Stimulated activated CD4-positive, alpha-beta T cell treated with anti-CD3 and anti-CD28 coated beads, Interleukin-2, amount 100 ng/mL, for 24 hours (primary cell): ENCODE measurements around the gene MALRD1.
"Not testable (repeated sequence)": the region's sequence is repeated elsewhere in the genome, so short reads cannot be mapped to it uniquely, and the experiment has no call there.

Source experiments
- DNase-seq, 2 donors: peaks; one replicate each; pipeline ENCODE4 v3.0.0-alpha.2; 2020

The MALRD1 gene

DNA sequence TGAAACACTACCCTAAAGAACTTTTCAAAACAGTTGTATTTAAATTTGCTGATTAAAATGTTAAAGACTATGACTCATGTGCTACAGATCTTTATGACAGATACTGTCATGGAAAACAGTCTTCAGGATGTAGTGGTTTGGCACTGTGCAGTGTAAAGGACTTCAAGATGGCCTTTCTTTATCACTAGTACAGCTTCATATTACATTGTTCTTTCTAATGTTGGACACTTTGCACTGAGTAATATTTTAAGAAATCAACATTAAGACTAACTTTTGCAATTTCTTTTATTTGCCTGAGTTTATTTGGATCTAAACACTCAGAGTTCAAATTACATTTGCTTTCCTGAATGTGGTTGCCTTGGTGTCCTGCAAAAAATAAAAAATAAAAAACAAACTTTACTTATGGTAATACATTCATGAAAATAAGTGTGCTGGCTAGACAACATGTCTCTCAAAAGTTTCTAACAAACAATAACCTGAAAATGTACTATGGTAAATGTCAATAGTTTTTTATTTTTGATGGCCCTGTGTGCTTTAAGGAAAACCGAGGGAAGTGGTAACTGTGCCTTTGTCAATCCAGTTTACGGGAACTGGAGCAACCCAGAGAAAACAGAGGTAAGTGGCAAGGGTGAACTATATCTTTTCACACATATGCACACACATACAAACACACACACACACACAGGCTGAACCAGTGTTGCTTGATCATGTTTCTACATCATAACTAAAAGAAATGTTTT lies 681.7 kb downstream of the MALRD1 start:
- no peak for DNase-seq

DNA sequence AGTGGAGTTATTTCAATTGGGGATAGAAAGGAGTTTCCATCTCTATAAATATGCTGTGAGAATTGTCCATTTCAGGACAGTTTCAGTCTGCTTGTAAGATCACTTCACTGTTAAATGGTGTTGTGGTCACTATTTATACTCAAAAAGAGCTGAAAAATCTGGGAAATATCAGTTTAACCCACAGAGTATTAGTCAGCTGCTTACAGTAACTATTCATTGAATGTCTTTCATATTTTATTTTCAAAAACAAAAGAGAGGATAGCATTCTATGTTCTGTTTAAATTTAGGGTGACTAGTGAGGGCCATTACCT lies 682.3 kb downstream of the MALRD1 start:
- DNase-seq, result no peak

DNA sequence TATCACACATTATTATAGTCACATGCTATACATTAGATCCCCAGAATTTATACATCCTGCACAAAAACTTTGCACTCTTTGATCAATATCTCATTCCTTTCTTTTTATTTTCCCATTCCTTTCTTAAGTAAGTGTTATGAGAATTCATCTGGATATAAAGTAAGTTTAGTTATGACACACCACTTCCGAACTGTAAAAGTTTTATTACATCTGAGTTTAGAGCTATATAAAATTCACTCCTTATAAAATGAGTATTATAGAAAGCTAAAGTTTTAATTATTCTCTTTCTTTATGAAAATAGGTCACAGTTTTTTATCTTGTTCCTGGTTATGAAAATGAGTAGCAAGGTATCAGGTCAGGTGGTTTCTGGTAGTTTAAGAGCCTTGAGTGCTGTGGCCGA lies 683.0 kb downstream of the MALRD1 start:
- no peak for DNase-seq

DNA sequence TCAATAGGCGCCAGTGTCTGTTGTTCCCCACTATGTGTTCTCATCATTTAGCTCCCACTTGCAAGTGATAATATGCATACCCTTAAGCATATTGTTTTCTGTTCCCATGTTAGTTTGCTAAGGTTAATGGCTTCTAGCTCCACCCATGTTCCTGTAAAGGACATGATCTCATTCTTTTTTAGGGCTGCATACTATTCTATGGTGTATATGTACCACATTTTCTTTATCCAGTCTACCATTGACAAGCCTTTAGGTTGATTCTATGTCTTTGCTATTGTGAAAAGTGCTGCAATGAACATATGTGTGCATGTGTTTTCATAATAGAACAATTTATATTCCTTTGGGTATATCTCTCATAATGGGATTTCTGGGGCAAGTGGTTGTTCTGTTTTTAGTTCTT lies 689.8 kb downstream of the MALRD1 start:
- DNase-seq, result no peak

DNA sequence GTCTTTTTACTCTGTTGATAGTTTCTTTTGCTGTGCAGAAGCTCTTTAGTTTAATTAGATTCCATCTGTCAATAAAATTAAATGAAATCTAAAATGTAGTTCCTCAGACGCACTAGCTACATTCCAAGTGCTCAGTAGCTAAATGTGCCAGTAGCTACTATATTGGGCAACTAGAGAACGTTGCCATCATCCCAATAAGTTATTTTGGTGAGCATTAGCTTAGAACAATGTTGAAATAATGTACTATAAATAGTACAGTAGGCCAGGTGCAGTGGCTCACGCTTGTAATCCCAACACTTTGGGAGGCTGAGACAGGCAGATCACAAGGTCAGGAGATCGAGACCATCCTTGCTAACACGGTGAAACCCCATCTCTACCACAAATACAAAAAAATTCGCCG lies 690.6 kb downstream of the MALRD1 start:
- not testable (repeated sequence) for DNase-seq

DNA sequence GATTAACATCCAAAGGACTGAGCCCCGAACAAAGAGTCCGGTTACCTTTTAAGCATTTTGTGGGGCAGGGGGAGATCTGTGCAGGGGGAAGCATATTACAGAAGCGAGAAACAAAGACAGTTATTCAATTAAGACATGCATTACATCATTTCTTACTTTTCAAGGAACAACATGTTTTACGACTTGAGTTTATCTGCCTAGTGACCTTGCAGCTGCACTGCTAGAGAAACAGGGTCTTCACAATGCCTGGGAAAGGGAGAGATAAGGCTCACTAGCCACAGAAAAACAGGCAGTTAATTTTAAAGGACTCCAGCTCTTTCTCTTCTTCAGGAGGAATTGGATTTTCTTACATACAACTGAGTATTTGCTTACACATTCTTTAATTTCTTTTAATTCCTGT lies 693.5 kb downstream of the MALRD1 start:
- DNase-seq, result not testable (repeated sequence)

DNA sequence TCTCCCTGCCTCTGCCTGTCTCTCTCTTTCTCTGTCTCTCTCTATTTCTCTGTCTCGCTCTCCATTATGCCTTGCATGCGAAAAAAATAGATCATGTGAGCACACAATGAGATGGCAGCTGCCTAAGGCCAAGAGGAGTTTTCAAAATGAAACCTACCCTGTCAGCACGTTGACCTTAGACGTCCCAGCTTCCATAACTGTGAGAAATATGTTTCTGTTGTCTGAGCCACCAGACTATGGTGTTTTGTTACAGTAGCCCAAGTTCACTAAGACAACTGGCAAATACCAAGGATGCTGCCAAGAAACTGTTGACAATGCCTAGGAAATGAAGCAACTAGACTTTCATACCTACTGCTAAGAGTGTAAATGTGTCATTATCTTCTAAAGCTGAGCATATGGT lies 697.1 kb downstream of the MALRD1 start:
- no peak for DNase-seq

DNA sequence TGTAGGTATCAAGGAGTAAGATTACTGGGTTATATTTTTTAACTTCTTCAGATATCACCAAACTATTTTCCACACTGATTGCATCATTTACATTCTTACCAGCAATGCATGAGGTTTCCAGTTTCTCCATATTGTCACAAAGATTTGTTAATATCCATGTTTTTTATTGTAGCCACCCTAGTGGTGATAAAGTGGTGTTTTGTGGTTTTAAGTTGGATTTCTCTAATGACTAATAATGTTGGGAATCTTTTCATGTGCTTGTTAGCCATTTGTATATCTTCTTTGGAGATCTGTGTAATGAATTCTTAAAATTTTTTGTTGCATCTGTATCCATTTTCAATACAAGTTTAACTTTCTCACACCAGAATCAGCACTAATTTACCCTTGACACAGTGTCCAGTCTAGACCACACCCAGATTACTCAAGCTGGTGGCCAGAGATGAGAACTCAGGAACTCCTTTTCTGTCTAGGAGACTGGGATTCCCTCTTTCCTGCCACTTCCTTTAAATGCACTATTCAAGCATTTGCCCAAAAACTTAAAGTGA lies 700.7 kb downstream of the MALRD1 start:
- DNase-seq, result no peak

DNA sequence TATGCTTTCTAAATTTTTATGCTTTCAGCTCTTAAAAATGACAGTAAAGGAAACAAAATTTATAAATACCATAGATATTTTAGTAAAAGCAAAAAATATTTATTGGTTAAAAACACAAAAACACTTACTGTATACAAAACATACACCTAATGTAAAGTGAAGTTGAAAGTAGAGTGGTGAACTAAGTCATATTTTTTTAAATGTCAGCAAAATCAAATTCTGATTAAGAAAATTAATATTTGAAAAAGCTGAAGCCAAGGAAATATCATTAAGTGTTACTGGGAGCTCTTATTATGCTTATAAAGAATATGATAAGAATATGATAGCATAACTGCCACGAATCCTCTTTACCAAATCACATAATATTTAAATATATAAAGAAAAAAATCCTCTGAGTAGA lies 702.4 kb downstream of the MALRD1 start:
- no peak for DNase-seq

DNA sequence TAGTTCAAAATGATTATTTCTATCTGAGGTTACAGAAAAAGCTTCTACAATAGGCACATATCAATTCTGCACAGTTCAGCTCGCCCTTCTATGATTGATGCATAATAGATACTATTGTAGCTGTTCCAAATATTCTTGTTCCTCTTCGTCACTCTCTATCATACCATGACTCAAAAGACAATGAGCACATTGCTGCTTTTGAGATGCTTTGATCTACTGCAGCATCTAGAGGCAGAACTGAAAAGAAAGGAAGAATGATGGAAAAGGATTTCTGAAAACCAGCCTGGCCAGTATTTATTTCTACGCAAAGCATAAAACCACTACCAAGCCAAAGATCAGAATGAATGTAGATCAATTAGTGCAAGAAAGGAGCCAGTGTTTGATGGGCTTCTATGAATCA lies 708.3 kb downstream of the MALRD1 start:
- DNase-seq, result no peak

DNA sequence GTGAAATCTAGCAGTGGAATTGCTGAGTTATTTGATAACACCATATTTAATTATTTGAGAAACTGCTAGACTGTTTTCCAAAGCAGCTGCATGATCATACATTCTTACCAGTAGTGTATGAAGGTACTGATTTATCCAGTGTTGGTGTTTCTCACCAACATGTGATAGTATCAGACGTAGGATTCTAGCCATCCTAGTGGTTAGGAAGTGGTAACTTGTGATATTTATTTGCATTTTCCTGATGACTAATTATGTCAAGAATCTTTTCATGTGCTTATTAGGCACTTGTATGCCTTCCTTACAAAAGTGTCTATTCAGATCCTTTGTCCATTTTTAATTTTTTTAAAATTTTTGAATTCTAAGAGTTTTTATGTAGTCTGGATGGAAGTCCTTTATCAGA lies 713.4 kb downstream of the MALRD1 start:
- DNase-seq, result no peak

DNA sequence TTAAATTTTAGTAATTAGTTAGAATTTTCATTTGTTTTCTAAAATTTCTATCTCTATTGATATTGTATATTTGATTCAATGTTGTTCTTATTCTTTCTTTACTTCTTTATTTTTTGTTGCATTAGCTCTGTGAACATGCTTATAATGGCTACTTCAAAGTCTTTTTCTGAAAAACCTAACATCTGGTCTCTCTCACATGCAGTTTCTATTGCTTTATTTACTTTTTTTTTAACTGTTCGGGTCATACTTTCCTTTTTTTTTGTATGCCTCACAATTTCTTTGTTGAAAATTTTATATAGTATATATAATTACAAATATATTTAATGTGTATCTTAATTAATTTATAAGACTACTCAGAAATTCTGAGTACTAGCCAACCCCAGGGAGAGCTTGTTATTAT lies 715.5 kb downstream of the MALRD1 start:
- no peak for DNase-seq

DNA sequence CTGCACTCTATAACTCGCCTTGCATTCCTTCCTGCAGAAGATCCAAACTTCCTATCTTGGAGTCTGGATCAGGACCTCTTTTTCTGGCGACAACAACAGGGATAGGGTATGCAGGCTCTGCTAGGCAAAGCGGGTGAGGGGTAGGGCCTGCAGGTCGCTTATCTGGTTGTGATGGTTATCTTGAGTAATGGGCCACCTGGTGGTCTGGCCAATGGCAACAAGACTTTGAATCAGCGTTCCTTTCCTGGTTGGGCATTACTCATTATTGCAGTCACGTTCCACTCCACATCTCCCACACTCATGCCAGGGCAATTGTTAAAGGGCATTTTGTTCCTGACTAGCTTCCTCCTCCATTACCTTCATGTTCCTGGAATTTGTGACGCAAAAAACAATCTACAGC lies 719.3 kb downstream of the MALRD1 start:
- DNase-seq, result no peak

DNA sequence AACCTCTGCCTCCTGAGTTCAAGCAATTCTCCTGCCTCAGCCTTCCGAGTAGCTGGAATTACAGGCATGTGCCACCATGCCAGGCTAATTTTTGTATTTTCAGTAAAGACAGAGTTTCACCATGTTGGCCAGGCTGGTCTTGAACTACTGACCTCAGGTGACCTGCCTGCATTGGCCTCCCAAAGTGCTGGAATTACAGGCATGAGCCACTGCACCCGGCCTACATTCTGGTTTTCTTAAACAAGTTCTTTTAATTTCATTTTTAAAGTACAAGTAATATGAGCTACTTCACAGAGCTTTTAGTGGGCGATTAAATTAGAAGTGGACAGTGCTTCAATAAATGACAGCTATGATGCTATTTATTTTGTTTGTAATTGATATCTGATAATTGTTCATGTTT lies 721.2 kb downstream of the MALRD1 start:
- not testable (repeated sequence) for DNase-seq

DNA sequence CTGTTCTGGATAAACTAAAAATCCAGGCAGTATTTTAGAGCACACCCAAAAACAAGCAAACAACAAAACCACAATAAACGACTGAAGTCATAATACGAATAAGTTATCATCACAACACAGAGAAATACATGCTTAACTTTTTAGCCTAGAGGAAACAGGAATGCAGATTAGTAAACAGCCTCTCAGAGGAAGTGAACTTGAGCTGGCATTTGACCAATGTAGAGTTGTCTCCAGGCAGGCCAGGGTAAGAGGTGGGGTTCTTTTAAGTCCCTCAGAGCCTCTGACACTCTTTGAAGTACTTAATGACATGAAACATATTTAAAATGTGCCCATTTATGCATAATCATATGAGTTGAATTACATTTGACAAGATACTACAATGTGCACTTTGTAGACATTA lies 724.4 kb downstream of the MALRD1 start:
- no peak for DNase-seq

DNA sequence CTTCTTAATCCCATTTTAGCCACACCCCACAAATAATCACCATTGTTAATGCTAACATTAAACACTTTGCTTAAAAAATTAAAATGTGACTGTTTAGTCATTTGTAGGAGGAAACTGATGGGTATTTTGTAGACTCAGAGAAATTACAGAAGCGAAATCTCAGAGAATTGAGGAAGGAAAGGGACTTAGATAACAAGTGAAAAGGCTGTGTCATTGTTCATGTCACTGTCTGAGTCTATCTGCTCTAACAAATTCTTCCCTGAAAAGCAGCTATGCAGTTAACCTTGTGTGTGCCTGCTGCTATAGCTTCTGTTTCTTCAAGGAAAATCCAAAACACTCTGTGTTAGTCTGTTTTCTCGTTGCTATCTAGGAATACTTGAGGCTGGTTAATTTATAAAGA lies 726.7 kb downstream of the MALRD1 start:
- no peak for DNase-seq

DNA sequence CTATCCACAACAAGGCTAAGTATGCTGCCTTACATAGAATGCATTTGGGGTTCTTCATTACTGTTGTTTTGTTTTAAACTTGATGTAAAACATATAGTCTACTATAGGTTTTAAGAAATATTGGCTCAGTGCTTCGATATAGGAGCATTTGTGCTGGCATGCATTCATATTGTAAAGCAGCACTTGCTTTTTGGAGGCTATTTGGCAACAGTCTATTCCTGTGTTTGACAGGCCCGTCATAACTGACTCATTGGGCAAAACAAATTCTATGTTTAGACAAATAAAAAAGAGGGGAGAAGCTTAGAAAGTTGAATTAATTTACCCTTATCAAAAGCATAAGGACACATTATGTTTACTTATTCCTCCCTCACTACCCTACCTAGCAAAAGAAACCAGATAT lies 729.2 kb downstream of the MALRD1 start:
- DNase-seq, result no peak

DNA sequence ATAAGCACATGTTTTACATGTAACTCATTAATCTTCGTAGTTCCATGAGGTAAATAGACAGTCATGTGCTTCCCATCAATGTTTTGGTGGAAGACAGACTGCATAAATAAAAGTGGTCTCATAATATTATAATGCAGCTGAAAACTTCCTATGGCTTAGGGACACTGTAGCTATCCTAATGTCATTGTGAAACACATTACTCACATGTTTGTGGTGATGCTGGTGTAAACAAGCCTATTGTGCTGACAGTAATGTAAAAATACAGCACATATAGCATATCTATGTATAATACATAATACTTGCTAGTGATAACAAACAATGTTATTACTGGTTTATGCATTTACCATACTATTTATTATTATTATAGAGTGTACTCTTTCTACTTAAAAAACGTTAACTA lies 730.4 kb downstream of the MALRD1 start:
- no peak for DNase-seq

DNA sequence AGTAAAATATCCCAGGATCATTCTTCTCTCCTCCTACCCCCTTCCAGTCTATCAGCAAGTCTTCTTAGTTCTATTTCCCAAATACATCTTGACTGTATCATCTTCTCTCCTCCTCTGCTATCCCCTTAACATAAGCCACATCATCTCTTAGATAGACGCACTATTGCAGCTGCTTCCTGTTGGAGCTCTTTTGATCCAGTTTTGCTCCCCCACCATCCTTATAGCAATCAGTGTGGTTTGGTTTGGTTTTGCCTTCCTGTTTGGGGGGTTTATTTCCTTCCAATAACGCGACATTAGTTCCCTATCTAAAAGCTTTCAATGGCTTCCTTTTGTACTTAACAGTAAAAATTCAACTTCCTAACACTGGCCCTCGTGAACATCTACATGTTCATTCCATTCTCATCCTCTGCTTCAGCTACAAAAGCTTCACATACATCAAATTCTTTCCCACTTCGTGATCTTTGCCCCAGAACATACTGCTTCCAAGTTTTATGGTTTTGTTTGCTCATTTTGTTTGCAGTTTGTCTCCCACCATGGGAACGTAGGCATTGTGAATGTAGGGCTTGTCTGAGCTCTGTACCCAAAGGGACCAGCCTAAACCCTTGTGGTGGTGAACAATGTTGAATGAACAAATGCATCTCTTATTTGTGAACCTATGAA lies 734.0 kb downstream of the MALRD1 start:
- DNase-seq, result no peak

DNA sequence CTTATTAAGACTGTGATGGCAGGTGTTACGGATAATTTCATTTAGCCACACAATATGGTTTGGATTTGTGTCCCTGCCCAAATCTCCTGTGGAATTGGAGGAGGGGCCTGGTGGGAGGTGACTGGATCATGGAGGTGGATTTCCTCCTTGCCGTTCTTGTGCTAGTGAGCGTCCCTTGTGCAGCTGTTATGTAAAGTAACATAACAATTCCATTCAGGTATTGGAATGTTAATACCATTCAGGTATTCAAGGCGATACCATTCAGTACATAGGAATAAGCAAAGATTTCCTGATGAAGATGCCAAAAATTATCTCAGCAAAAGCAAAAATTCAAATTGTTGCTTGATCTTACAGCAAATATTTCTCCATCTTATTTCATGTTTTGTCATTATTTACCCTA lies 735.1 kb downstream of the MALRD1 start:
- no peak for DNase-seq
